HG02840 (cell line): ENCODE data around the gene SEZ6L.

Experiments used
- ATAC-seq: cut with Tn5 transposase; IDR thresholded peaks from one replicate; pipeline ENCODE4 v1.9.1; 2021; ENCODE audit warnings: mild to moderate bottlenecking, moderate library complexity, moderate number of reproducible peaks; ENCODE audit not compliant: unreplicated experiment, low FRiP score

Gene SEZ6L

DNA sequence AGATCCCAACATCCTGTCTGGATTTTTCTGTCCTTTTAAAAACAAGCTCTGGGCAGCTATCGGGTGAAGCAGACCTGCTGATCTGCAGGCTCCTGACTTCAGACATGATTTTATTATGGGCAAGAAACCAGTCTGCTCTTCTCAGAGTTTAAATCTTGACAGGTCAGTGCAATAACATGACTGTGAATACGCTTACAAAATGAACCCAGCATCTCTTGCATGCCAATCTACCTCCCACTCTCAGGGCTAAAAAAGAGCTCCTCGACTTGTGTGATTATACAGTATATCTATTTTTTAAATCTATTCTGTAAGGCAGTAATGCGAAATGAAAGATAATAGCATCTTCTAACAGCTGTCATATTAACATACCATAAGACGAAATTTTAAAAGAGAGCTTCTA is 241.1 kb downstream of the SEZ6L start:
- no peak for ATAC-seq

DNA sequence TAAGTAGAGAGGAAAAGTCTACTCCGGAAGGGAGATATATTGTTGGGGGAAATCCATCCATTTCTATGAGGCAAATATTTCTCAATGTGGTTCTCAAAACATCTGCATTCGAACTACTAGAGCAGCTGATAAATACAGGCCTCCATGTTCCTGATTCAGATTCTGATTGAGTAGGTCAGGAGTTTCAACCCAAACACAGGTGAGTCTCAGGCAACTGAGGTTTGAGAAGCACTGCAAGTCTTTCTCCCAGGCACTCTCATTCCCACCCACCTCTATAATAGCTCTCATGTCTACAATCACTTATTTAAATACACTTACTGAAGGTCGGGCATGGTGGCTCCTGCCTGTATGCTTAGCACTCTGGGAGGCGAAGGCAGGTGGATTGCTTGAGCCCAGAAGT is 245.1 kb downstream of the SEZ6L start:
- no peak for ATAC-seq

DNA sequence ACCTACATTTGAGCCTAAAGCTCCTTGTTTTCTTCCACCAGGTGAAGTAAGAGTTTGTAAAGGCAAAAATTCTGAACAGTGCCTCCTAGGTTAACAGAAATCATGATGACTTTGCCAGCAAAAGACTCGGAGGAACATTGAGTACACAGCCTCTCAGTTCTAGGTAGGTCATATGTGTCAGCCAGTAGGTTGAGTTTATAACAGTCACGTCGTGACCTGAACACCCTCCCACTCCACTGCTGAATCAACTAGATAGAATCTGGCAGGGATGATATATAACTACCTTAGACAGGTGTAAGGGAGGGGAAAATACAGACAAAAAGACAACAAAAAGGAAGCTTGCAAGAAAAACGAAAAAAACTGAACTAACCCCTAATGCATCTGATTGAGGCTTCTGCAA is 247.0 kb downstream of the SEZ6L start:
- ATAC-seq = no peak

DNA sequence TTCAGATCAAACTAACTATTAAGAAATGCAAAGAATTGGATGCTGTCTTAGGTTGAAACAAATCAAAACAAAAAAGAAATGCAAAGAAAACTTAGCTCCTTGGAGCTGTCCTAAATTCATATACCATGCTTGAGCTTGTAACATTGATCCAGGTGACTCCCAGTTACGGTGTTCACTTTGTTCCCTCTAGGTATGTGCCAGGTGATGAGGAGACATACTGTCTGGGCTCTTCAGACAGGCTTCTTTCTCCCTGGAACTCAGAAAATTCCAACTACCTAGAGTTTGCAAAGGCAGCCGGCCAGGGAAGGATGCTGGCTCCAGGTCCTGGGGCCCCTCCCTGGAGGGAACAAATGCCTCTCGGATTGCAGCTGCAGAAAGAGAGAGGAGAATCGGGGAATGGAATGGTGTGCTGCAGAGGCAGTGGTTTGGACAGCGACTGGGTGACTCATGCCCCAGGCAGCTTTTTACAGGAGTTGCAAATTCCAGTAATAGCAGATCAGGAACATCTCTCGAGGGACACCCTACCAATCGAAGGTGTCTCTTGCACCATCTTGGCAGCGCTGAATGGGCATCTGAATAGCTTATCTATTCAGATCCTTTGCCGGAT is 247.5 kb downstream of the SEZ6L start:
- ATAC-seq = no peak

DNA sequence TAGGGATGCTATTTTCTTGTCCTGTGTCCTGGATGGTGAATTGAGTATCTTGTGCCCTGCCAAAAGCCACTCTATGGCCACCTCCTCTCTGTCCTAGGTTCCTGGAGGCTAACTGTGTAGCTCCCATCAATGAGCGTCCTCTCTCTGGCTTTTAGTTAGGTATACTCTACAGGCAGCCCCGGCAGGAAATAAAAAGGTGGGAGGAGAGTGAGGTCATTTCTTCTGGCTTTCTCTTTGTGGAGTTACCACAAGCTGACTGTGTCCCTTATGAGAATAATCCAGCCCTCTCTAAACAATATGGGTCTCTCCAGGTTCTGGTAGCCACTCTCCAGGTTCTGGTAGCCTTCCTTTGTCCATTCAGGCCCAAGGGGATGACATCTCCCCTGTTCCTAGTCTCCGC is 248.1 kb downstream of the SEZ6L start:
- ATAC-seq = no peak

DNA sequence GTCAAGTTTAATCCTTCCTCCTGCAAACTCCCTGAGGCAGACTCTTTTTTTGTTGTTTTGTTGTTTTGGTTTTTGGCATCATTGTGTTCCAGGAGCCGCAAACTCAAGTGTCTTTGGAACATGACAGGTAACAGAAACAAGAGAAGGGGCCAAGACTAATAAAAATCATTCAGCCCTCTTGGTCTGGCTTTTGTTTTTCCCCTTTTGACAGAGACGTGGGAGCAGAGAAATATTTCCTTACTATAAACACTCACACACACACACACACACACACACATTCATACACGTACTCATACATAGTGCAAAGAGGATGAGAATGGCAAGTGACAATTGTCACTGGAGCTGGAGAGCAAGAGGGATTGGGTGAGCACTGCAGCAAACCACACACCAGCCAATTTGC is 249.4 kb downstream of the SEZ6L start:
- ATAC-seq = no peak

DNA sequence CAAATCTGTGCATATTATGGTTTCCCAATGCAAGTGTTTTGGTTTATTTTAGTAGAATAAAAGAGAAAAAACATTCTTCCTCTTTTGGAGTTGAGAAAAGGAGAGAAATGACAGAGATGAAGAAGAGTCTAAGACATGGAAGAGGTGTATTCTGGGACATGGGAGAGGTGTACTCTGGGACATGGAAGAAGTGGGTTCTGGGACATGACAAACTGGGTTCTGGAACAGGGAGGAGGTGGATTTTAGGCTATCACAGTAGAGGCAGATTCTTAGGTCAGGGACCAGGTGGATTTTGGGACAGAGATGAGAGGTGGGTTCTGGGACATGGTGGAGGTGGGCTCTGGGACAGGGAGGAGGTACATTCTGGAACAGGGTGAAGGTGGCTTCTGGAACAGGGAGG is 257.7 kb downstream of the SEZ6L start:
- ATAC-seq = no peak

DNA sequence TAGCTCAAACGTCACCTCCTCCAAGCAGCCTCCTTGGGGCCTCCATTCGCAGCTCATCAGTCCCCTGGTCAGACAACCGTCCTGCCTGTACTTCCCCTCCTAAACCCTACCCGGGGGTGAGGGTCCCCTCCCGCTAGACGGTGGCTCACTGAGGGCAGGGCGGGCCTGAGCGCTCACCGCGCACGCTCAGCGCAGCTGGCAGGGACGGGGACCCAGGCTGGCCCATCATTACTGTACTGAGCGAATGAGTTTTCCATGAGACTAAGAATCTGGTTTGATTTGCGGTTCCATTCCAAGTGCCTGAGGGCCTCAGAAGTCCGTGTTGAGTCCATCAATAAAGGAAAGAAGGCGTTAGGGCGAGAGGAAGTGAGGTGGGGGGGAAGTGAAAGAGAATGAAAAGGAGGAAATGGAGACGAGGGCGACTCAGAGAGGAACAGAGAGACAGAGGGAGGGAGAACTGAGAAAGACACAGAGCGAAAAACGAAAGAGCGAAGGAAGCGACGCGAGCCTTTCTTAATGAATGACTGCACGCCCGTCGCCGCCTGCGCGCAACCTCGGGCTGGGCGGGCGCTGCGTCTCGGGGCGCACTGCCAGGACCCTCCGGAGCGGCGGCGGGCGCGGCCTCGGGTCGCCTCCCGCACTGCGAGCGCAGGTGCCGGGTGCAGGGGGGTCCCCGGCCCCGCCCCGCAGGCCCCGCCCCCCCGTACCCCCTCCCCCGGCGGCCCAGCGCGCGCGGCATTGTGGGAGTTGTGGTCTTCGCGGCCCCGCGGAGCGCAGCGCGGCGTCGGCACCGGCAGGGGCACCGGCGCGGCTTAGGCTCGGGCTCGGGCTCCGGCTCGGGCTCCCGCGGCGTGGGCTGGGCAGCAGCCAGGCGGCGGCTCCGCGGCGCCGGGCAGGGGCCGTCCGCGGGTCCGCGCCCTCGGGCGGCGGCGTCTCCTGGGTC is 259.5 kb downstream of the SEZ6L start, which contains the start of gene ASPHD2:
ASPHD2 (plus strand) TSS at position 746 of the 943 bp plus-strand sequence. CDS start 4,356 bp downstream, outside the sequence.
- peak; percentile 63 for ATAC-seq

DNA sequence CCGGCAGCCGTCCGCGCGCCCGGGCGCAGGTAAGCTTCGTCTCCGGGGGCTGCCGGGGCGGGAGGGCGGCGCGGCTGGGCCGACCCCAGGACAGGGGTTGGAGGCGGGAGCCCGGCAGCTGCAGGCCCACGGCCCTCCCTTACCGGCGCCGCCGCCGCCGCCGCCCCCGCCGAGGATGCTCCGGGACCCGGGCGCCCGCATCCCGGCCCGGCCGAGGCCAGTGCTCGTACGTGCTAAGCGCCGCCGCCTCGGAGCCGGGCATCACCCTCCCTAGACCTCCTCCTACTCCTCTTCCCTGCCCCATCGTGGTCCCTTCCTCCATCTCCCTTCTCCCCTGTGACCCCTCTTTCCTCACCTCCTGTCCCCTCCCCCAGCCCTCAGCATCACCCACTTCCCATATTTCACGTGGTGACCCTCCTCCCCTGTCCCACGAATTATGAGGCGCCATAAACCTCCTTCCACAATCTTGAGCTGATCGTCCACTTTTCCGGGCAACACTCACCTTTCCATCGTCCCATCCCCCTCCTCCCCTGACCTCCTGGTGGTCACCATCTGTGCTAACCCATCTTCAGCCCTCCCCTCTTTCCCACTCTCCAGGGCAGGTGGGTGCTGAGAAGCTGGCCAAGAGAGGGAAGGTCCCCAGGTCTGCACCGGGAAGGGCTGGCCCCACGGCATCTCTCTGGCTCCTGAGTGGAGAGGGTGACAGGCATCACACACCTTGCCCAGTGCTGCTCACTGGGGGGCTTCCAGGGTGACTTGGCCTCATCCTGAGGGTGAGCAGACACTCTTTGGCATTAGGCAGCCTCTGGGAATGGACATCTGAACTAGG is 260.4 kb downstream of the SEZ6L start:
- peak; percentile 4 for ATAC-seq

DNA sequence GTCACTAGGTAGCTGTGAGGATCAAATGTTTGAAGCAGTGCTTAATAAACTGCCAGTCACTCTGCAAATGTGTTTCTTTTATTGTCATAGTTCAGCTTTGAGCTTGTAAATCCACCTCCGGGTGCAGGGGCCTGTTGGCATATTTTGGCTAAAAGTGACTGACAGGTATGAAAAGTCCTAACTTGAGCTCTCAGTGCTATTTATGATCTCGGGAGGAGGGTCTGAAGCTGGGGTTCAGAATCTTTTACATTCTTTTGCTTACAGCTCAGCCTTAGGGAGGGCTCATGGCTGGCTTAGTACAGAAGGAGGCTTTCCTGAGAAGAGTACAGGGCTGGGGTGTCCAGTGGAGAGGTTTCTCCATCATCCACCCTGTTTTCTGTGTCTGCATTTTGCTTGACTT is 261.3 kb downstream of the SEZ6L start:
- no peak for ATAC-seq

DNA sequence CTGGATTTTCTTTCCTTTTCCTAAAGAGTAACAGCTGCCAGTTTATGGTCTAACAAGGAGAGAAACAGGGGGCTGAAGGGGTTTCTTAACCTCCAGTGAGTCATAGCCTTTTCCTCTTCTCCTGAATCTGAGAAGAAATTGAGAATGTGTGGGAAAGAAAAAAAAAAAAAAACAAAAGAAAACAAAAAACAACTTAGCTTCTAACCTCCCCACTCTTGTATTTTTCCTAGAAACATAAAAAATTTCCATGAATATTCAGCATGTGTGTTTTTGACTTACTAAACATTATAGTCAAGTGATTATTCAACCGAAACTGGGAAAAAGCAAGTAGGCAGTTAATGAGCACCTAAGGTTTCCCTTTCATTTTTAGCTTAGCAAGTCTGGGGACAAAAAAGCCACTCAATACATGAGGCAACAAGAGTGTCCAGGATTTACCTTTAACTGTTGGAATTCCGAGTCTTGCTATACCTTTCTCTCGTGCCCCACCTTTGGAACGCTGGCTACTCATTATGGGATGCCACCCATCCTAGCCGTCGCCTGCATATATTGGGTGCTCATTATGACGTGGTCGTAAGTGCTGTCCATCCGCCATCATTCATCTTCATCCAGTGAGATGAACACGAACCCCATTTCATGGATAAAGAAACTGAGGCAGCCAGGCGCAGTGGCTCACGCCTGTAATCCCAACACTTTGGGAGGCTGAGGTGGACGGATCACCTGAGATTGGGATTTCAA is 262.2 kb downstream of the SEZ6L start:
- ATAC-seq = no peak

DNA sequence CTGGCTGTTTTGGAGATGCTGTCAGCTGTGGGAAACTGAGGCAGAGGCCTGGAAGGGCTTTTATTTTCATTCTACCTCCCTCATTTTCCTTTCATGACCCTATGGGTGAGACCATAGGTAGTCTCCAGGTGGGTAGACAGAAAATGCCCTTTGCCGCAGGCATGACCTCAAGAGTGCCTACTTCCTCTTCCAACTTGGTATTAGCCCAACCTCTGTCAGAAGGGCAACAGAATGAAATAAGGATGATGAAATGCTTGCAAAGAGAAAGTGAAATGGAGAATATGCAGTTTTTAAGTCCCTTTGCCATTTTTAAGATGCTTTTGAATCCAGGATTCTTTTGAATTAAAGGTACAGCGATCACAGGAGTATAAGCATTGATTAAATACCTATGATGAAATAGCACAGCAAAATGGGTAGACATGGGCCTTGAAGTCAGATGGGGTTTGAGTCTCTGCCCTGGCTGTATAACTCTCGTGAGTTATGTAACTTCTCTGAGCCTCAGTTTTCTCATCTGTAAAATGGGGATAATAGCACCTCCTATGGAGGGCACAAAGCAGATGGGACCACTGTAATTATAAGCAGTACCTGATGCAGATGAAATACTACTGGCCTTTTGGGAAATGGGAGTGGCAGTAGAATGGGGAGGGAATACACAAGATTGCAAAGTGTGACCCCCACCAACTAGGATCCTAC is 263.5 kb downstream of the SEZ6L start:
- ATAC-seq = no peak
